ENCODE data around the gene CNDP1.
"Not testable (repeated sequence)": the region's sequence is repeated elsewhere in the genome, so short reads cannot be mapped to it uniquely, and the experiment has no call there.

The CNDP1 gene

GRCh38 chr18:74518456-74519295 lies 15.6 kb upstream of the CNDP1 start:
- H3K9ac ChIP-seq (ENCODE audit: low read length), result no peak overlapping the region
- no peak overlapping the region for H3K4me3 ChIP-seq (ENCODE audit: low read length)
- H3K27me3 ChIP-seq (ENCODE audit: control insufficient read depth, insufficient read depth, low read length), result no peaks in the 10 kb centered on the region
- no peaks in the 10 kb centered on the region for H3K4me1 ChIP-seq (ENCODE audit: control insufficient read depth, insufficient read depth, low read length)
- H3K36me3 ChIP-seq (ENCODE audit: control insufficient read depth, insufficient read depth, low read length), result peaks cover 32% of the 10 kb centered on the region
- H3K27ac ChIP-seq (ENCODE audit: low read depth, low read length), result no peak overlapping the region

DNA sequence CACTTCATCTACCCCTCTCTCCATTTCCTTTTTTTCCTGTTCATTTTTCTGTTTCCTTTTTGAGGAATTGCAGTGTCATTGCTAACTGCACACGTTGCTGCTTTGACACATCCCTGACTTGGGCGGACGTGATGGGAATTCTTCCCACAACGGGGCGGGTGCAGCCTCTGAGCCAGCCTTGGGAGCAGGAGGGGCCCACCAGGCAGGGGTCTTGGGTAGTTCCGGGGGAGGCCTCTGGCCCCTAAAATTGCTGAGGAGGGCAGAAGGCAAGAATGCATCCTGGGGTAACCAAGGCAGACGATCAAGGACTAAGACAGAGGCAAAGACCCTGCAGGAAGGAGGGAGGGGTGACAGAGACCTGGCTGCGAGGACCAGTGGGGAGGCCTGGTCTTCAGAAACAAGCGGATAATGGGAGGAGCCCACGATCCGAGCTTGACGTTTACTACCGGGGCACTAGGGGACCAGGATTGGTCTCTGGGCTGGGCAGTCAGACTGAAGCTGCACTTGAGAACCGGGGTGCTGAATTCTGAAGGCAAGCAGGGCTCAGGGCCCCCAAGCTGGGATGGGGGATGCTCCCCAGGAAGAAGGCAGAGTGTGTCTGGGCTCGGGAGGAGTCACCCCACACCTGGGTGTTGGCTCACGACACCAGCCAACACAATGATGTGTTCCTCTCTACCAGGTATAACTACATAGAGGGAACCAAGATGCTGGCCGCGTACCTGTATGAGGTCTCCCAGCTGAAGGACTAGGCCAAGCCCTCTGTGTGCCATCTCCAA lies 14.8 kb upstream of the CNDP1 start:
- H3K36me3 ChIP-seq (ENCODE audit: control insufficient read depth, insufficient read depth, low read length), result peaks cover 32% of the 10 kb centered on the region
- no peak overlapping the region for H3K9ac ChIP-seq (ENCODE audit: low read length)
- no peak overlapping the region for H3K27ac ChIP-seq (ENCODE audit: low read depth, low read length)
- H3K4me1 ChIP-seq (ENCODE audit: control insufficient read depth, insufficient read depth, low read length), result no peaks in the 10 kb centered on the region
- no peaks in the 10 kb centered on the region for H3K27me3 ChIP-seq (ENCODE audit: control insufficient read depth, insufficient read depth, low read length)
- H3K4me3 ChIP-seq (ENCODE audit: low read length), result no peak overlapping the region

GRCh38 chr18:74520096-74520833 lies 14.0 kb upstream of the CNDP1 start:
- Histone ChIP-seq H3K9ac (ENCODE audit: low read length) (no peak overlapping the region), H3K27me3 (ENCODE audit: control insufficient read depth, insufficient read depth, low read length) (no peaks in the 10 kb centered on the region), H3K27ac (ENCODE audit: low read depth, low read length) (no peak overlapping the region), H3K4me3 (ENCODE audit: low read length) (no peak overlapping the region), H3K4me1 (ENCODE audit: control insufficient read depth, insufficient read depth, low read length) (no peaks in the 10 kb centered on the region), H3K36me3 (ENCODE audit: control insufficient read depth, insufficient read depth, low read length) (peaks cover 32% of the 10 kb centered on the region)

DNA sequence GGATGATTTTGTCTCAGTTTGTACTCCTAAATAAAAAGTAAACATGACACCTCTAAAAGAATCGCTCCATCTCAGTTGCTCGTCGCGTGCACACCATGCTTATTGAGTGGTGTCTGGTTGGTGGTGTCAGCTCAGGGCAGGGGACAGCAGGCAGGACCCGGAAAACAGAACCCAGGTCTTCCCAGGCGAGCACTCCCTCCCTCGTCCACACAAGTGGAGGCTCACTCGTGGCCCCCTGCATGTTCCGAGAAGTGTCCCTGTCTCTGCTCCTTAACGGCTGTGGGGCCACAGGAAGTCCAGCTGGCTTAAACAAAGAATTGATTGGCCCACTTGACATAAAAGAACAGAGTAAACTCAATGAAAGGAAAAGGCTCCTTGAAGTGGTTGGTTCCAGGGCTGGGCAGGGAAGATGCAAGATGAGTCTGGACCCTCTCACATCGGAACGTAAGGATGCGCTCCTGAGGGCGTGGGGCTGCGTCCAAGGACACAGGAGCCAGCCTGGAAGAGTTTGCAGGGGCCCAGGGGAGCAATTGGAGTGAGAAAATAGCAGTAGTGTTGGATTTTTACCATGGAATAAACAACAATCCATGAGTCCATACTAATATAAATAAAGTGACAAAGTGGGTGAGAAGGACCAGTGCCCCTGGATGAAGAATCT lies 13.1 kb upstream of the CNDP1 start:
- no peak overlapping the region for H3K27ac ChIP-seq (ENCODE audit: low read depth, low read length)
- H3K4me3 ChIP-seq (ENCODE audit: low read length), result no peak overlapping the region
- peaks cover 24% of the 10 kb centered on the region for H3K36me3 ChIP-seq (ENCODE audit: control insufficient read depth, insufficient read depth, low read length)
- no peaks in the 10 kb centered on the region for H3K4me1 ChIP-seq (ENCODE audit: control insufficient read depth, insufficient read depth, low read length)
- no peak overlapping the region for H3K9ac ChIP-seq (ENCODE audit: low read length)
- H3K27me3 ChIP-seq (ENCODE audit: control insufficient read depth, insufficient read depth, low read length), result no peaks in the 10 kb centered on the region

GRCh38 chr18:74522635-74523548 lies 11.4 kb upstream of the CNDP1 start:
- peaks cover 13% of the 10 kb centered on the region for H3K36me3 ChIP-seq (ENCODE audit: control insufficient read depth, insufficient read depth, low read length)
- no peak overlapping the region for H3K27ac ChIP-seq (ENCODE audit: low read depth, low read length)
- H3K4me1 ChIP-seq (ENCODE audit: control insufficient read depth, insufficient read depth, low read length), result no peaks in the 10 kb centered on the region
- H3K9ac ChIP-seq (ENCODE audit: low read length), result no peak overlapping the region
- H3K4me3 ChIP-seq (ENCODE audit: low read length), result no peak overlapping the region
- no peaks in the 10 kb centered on the region for H3K27me3 ChIP-seq (ENCODE audit: control insufficient read depth, insufficient read depth, low read length)

GRCh38 chr18:74524097-74524496 lies 10.2 kb upstream of the CNDP1 start:
- Histone ChIP-seq H3K27ac (ENCODE audit: low read depth, low read length) (no peak overlapping the region), H3K27me3 (ENCODE audit: control insufficient read depth, insufficient read depth, low read length) (no peaks in the 10 kb centered on the region), H3K36me3 (ENCODE audit: control insufficient read depth, insufficient read depth, low read length) (peaks cover 7% of the 10 kb centered on the region), H3K9ac (ENCODE audit: low read length) (no peak overlapping the region), H3K4me1 (ENCODE audit: control insufficient read depth, insufficient read depth, low read length) (no peaks in the 10 kb centered on the region), H3K4me3 (ENCODE audit: low read length) (no peak overlapping the region)

- H3K36me3 ChIP-seq (ENCODE audit: control insufficient read depth, insufficient read depth, low read length); H3K27ac ChIP-seq (ENCODE audit: low read depth, low read length); H3K9ac ChIP-seq (ENCODE audit: low read length); H3K4me1 ChIP-seq (ENCODE audit: control insufficient read depth, insufficient read depth, low read length); H3K4me3 ChIP-seq (ENCODE audit: low read length); H3K27me3 ChIP-seq (ENCODE audit: control insufficient read depth, insufficient read depth, low read length): not testable (repeated sequence)
These were observed 9.4 kb upstream of the CNDP1 start for GRCh38 chr18:74524915-74525314.

DNA sequence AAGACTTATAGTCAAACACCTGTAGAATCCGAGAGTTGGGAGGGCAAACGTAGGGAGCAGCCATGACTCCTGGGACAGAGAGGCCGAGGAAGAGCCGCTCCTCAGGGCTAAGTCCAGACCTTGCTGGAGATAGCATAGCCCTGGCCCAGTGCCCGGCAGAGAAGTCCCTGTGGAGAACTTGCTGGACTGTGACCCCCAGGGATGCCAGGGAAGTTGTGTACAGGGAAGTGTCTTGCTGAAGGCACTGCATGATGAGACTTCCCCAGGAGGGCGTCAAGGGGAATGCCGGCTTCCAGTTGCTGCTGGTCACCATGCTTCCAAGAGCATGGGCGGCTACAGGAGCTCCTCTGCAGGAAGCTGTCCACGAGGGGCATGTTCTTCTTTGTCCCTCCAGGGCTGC lies 8.6 kb upstream of the CNDP1 start:
- Histone ChIP-seq H3K27me3 (ENCODE audit: control insufficient read depth, insufficient read depth, low read length) (no peaks in the 10 kb centered on the region), H3K4me3 (ENCODE audit: low read length) (no peak overlapping the region), H3K9ac (ENCODE audit: low read length) (no peak overlapping the region), H3K27ac (ENCODE audit: low read depth, low read length) (no peak overlapping the region), H3K36me3 (ENCODE audit: control insufficient read depth, insufficient read depth, low read length) (no peaks in the 10 kb centered on the region), H3K4me1 (ENCODE audit: control insufficient read depth, insufficient read depth, low read length) (no peaks in the 10 kb centered on the region)

GRCh38 chr18:74526488-74526887 lies 7.8 kb upstream of the CNDP1 start:
- Histone ChIP-seq H3K36me3 (ENCODE audit: control insufficient read depth, insufficient read depth, low read length) (no peaks in the 10 kb centered on the region), H3K27ac (ENCODE audit: low read depth, low read length) (no peak overlapping the region), H3K27me3 (ENCODE audit: control insufficient read depth, insufficient read depth, low read length) (no peaks in the 10 kb centered on the region), H3K9ac (ENCODE audit: low read length) (no peak overlapping the region), H3K4me1 (ENCODE audit: control insufficient read depth, insufficient read depth, low read length) (no peaks in the 10 kb centered on the region), H3K4me3 (ENCODE audit: low read length) (no peak overlapping the region)

DNA sequence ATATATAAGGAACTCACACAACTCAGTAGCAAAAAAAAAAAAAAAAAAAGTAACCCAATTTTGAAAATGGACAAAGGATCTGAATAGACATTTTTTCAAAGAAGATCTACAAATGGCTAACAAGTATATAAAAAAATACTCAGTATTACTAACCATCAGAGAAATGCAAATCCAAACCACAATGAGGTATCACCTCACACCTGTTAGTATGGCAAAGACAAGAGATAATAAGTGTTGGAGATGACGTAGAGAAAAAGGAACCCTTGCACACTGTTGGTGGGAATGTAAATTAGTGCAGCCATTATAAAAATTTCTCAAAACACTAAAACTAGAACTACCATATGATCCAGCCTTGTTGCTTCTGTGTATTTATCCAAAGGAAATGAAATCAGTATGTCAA lies 5.8 kb upstream of the CNDP1 start:
- Histone ChIP-seq H3K36me3 (ENCODE audit: control insufficient read depth, insufficient read depth, low read length) (no peaks in the 10 kb centered on the region), H3K27ac (ENCODE audit: low read depth, low read length) (no peak overlapping the region), H3K9ac (ENCODE audit: low read length) (no peak overlapping the region), H3K27me3 (ENCODE audit: control insufficient read depth, insufficient read depth, low read length) (no peaks in the 10 kb centered on the region), H3K4me1 (ENCODE audit: control insufficient read depth, insufficient read depth, low read length) (no peaks in the 10 kb centered on the region), H3K4me3 (ENCODE audit: low read length) (no peak overlapping the region)

DNA sequence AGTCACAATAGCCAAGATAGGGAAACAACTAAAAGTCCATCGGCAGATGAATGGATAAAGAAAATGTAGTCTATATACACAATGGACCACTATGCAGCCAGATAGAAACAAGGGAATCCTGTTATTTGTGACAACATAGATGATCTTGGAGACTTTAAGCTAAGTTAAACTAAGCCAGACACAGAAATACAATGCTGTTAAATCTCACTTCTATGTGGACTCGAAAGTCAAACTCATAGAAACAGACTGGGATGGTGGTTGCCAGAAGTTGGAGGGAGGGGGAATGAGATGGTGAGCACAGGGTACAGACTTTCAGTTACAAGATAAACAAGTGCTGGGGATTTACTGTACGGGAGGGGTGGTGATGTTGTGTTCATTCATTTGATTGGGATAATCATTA lies 5.4 kb upstream of the CNDP1 start:
- Histone ChIP-seq H3K27me3 (ENCODE audit: control insufficient read depth, insufficient read depth, low read length) (no peaks in the 10 kb centered on the region), H3K4me3 (ENCODE audit: low read length) (no peak overlapping the region), H3K9ac (ENCODE audit: low read length) (no peak overlapping the region), H3K27ac (ENCODE audit: low read depth, low read length) (no peak overlapping the region), H3K4me1 (ENCODE audit: control insufficient read depth, insufficient read depth, low read length) (no peaks in the 10 kb centered on the region), H3K36me3 (ENCODE audit: control insufficient read depth, insufficient read depth, low read length) (no peaks in the 10 kb centered on the region)

Measured in rectal smooth muscle tissue (tissue), 1 donor.